Thymus (tissue), 11 donors: ENCODE results near the gene SPOCK1. TPM values are rescaled to one million over a fixed set of nuclear protein-coding genes. Genes with fewer than 3 reads are reported as not detected.

Experiments
- DNase-seq, 9 donors: peaks; one replicate each; pipeline ENCODE4 v3.0.0-alpha.2; 2013; ENCODE audit warnings: low spot score in 9 of 9, low read depth in 6 of 9, missing footprints in 1 of 9
- H3K27ac ChIP-seq, 2 donors: one replicate each; pipeline ENCODE4 v1.5.1; 2013; ENCODE audit warnings: control low read depth in 1 of 2, low read depth in 1 of 2, low read length in 1 of 2, mild to moderate bottlenecking in 1 of 2, moderate library complexity in 1 of 2
- H3K27me3 ChIP-seq, 2 donors: one replicate each; pipeline ENCODE4 v1.5.1; 2013; ENCODE audit warnings: low read length in 1 of 2; ENCODE audit not compliant: control insufficient read depth in 2 of 2, insufficient read depth in 1 of 2
- H3K36me3 ChIP-seq, 2 donors: one replicate each; pipeline ENCODE4 v1.5.1; 2013; ENCODE audit warnings: low read length in 1 of 2, mild to moderate bottlenecking in 1 of 2, moderate library complexity in 1 of 2; ENCODE audit not compliant: control insufficient read depth in 2 of 2, insufficient read depth in 2 of 2
- H3K4me1 ChIP-seq, 2 donors: one replicate each; pipeline ENCODE4 v1.5.1; 2013; ENCODE audit warnings: low read length in 2 of 2; ENCODE audit not compliant: control insufficient read depth in 2 of 2, insufficient read depth in 2 of 2
- H3K4me3 ChIP-seq, 2 donors: one replicate each; pipeline ENCODE4 v1.5.1; 2013; ENCODE audit warnings: low read length in 2 of 2, control low read depth in 1 of 2, mild to moderate bottlenecking in 1 of 2
- H3K9me3 ChIP-seq, 2 donors: one replicate each; pipeline ENCODE4 v1.5.1; 2013; ENCODE audit warnings: low read length in 1 of 2, mild to moderate bottlenecking in 1 of 2; ENCODE audit not compliant: control insufficient read depth in 2 of 2, insufficient read depth in 1 of 2
- WGBS: extraction: QIAGEN DNeasy Blood & Tissue Kit; methylation state at CpG from one replicate; pipeline ENCODE4 v1.1.7; 2013; 5-methylcytosine and 5-hydroxymethylcytosine counted together
- polyA plus RNA-seq: library from polyadenylated mRNA; stranded (reverse); fragments of 200-250 nt; gene quantifications from one replicate; pipeline ENCODE4 v1.2.3, GENCODE V29; 2013
- total RNA-seq: library from RNA; stranded (reverse); fragments of 120-200 nt; gene quantifications from one replicate; pipeline ENCODE4 v1.2.4, GENCODE V29; 2013
- donor health status: healthy.

The SPOCK1 gene
- total and polyA plus RNA-seq, 2 donors = 3.7 to 8.6 TPM

GRCh38 chr5:137201876-137202275 lies 297.2 kb downstream of the SPOCK1 start:
- 83% methylated on average over 3 of the region's 3 CpGs for WGBS
- Histone ChIP-seq H3K4me3 (no peak overlapping the region), H3K27me3 (no peaks in the 10 kb centered on the region), H3K4me1 (no peaks in the 10 kb centered on the region), H3K36me3 (no peaks in the 10 kb centered on the region), H3K9me3 (no peaks in the 10 kb centered on the region), H3K27ac (no peak overlapping the region)
- no peak for DNase-seq

GRCh38 chr5:137200906-137201700 lies 298.0 kb downstream of the SPOCK1 start:
- 81% methylated on average over 5 of the region's 5 CpGs for WGBS
- Histone ChIP-seq H3K9me3 (no peaks in the 10 kb centered on the region), H3K4me1 (no peaks in the 10 kb centered on the region), H3K36me3 (no peaks in the 10 kb centered on the region), H3K27ac (no peak overlapping the region), H3K4me3 (no peak overlapping the region), H3K27me3 (no peaks in the 10 kb centered on the region)
- no peak for DNase-seq

GRCh38 chr5:137199966-137200365 lies 299.2 kb downstream of the SPOCK1 start:
- H3K4me3 ChIP-seq = no peak overlapping the region
- H3K27me3 ChIP-seq = no peaks in the 10 kb centered on the region
- H3K27ac ChIP-seq = no peak overlapping the region
- DNase-seq = no peak
- 90% methylated on average over 3 of the region's 3 CpGs for WGBS
- no peaks in the 10 kb centered on the region for H3K36me3 ChIP-seq
- H3K4me1 ChIP-seq = no peaks in the 10 kb centered on the region
- H3K9me3 ChIP-seq = no peaks in the 10 kb centered on the region

GRCh38 chr5:137199201-137199600 lies 299.9 kb downstream of the SPOCK1 start:
- 94% methylated on average over 6 of the region's 6 CpGs for WGBS
- Histone ChIP-seq H3K27ac (no peak overlapping the region), H3K4me1 (no peaks in the 10 kb centered on the region), H3K27me3 (no peaks in the 10 kb centered on the region), H3K36me3 (no peaks in the 10 kb centered on the region), H3K4me3 (no peak overlapping the region), H3K9me3 (no peaks in the 10 kb centered on the region)
- DNase-seq = no peak

- no peaks in the 10 kb centered on the region for H3K36me3 ChIP-seq
- no peak for DNase-seq
- H3K27ac ChIP-seq = no peak overlapping the region
- no peaks in the 10 kb centered on the region for H3K4me1 ChIP-seq
- H3K4me3 ChIP-seq = no peak overlapping the region
- no peaks in the 10 kb centered on the region for H3K27me3 ChIP-seq
- WGBS = 95% methylated on average over 2 of the region's 2 CpGs
- no peaks in the 10 kb centered on the region for H3K9me3 ChIP-seq
Measured at GRCh38 chr5:137195483-137195882, 303.6 kb downstream of the SPOCK1 start.

- Histone ChIP-seq H3K27me3 (no peaks in the 10 kb centered on the region), H3K27ac (no peak overlapping the region), H3K36me3 (no peaks in the 10 kb centered on the region), H3K9me3 (no peaks in the 10 kb centered on the region), H3K4me1 (no peaks in the 10 kb centered on the region), H3K4me3 (no peak overlapping the region)
- WGBS = 71% methylated on average over 8 of the region's 8 CpGs
- DNase-seq = no peak
Measured at GRCh38 chr5:137194300-137194699, 304.8 kb downstream of the SPOCK1 start.

- Histone ChIP-seq H3K27me3 (no peaks in the 10 kb centered on the region), H3K36me3 (no peaks in the 10 kb centered on the region), H3K4me1 (no peaks in the 10 kb centered on the region), H3K9me3 (no peaks in the 10 kb centered on the region), H3K4me3 (no peak overlapping the region), H3K27ac (no peak overlapping the region)
- 94% methylated on average over 3 of the region's 3 CpGs for WGBS
- DNase-seq = no peak
Measured at GRCh38 chr5:137192293-137192743, 306.8 kb downstream of the SPOCK1 start.

GRCh38 chr5:137191179-137191578 lies 307.9 kb downstream of the SPOCK1 start:
- no peaks in the 10 kb centered on the region for H3K4me1 ChIP-seq
- 45% methylated on average over 2 of the region's 2 CpGs for WGBS
- H3K27ac ChIP-seq = no peak overlapping the region
- no peaks in the 10 kb centered on the region for H3K9me3 ChIP-seq
- no peaks in the 10 kb centered on the region for H3K27me3 ChIP-seq
- H3K36me3 ChIP-seq = no peaks in the 10 kb centered on the region
- H3K4me3 ChIP-seq = no peak overlapping the region
- DNase-seq = no peak

- H3K9me3 ChIP-seq = no peaks in the 10 kb centered on the region
- H3K36me3 ChIP-seq = no peaks in the 10 kb centered on the region
- no peaks in the 10 kb centered on the region for H3K4me1 ChIP-seq
- no peaks in the 10 kb centered on the region for H3K27me3 ChIP-seq
- H3K27ac ChIP-seq = no peak overlapping the region
- DNase-seq = no peak
- no peak overlapping the region for H3K4me3 ChIP-seq
Measured at GRCh38 chr5:137190441-137190840, 308.7 kb downstream of the SPOCK1 start.
